ENCODE results near the gene ACVR2B.

ACVR2B gene

DNA sequence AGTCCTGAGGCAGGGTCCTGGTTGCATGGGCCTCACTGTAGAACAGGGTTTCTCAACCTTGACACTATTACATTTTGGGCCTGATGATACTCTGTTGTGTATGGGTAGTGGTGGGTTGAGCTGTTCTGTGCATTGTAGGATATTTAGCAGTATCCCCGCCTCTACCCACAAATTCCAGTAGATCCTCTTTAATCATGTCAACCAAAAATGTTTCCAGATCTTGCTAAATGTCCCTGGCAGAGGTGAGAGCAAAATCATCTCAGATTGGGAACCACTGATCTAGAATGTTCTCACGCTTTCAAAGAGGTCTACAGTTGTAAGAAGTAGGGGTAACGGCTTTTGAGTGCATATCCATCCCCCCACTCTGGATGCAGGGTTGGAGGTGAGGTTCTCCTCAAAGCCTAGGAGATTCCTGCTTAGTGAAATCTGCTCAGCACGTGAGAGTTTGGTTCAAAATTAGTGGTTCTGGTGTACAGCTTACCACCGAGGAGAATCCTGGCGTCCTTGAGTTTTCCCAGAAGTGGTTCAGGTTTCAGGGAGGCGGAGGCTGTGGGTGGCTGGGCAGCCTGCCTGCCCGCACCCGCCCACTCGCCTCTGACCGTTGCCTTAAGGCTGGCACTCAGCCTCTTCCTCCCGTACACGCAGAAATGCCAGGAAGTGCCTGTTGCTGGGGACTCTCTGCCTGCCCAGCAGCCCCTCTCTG is 5.3 kb downstream of the ACVR2B start:
- no peak for DNase-seq

DNA sequence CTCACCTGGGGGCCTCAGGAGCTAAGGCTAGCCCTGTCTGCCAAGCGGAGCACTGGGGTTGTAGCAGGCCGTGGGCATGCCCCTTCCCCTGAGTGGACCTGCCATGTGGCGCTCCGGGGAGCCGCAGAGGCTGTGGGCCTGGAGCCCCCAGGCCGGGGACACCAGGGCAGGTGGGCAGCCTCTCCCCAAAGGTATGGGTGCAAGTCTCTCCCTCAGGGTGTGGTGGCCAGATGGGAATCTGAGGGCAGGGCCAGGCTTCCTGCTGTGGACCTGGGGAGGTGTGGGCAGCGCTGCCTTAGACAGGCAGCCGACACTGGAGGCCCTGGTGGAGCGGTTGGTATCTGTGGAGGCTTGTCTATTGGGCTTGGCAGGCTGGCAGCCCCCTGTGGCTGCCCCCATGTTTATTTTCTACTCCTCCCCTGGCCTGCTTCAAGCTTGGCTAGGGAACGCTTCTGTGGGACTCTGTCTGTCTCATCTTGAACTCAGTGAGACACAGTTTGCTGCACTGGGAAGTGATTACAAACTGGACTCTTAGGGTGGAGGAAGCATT is 5.9 kb downstream of the ACVR2B start:
- DNase-seq: no peak

DNA sequence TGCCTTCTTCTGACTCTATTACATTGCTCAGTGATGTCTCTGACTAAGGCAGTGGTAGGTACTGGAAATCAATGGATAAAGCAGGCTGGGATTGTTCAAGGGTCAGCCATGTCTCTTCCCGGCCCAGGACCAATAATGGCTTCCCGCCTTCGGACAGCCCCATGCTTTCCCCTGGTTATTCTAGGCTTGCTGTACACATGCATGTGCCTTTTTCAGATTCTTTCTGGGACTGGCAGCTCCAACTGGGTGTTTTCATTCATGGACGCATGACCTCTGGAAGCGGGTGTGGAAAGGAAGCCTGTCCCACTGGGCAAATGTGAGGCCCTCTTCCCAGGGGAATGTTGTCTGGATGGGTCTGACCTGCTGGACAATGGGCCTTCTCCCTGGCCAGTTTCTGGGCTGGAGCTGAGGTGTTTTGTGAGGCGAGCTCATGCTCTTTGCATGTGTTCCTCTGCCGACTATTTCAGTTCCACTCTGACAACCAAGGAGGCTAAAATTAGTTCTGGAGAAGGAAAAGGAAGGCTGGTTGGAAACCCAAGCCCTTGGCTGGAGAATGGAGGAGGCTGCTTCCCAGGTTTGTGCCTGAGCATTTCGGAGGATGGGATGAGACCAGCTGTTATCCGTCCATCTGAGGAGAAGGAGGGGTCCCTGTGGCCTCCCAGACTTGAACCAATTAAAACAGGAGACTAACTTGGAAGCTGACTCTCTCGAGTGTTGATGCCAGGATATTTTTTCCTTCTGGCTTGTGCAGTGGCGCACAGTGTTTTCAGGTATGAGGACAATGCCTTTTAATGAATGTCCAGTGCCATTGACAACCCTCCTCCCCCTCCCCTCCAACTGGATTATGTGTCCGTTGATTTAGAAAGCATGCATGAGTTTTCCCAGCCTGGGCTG is 6.9 kb downstream of the ACVR2B start:
- no peak for DNase-seq

DNA sequence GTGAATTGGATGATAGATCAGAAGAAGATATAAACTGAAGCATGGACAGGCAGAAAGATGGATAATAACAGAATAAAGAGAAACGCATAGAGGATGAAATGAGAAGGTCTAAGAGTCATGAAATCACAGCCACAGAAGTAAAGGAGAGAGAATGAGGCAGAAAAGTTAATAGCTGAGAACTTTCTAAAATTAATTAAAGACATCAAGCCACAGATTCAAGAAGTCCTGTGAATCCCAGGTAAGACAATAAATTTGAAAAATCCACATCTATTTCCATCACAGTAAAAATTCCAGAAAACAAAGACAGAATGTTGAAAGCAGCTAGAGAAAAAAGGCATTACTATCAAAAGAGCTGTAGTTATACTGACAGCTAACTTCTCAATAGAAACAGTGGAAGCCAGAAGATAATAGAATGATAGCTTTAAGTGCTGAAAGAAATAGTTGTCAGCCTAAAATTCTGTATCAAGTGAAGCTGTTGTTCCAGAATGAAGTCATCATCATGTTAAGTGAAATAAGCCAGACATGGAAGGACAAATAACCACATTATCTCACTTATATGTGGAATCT is 12.0 kb downstream of the ACVR2B start:
- DNase-seq: no peak

DNA sequence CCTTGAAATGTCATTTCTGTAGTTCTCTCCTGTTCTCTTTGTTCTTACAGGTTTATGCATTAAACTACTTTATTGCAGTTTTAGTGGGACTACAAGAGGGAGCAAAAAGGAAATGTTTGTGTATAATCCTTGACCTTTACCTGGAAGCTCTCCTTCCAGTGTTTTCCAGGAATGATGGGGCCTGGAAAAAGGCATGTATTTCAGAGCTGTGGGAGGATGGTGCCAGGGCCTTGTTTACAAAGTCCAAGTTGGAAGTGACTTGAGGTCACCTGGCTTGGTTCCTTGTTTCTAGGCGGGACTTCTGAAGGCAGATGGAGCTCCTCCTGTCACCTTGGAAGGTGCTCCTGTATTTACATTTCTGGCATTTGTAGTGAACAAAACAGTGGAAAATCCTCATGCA is 15.1 kb downstream of the ACVR2B start:
- no peak for DNase-seq

DNA sequence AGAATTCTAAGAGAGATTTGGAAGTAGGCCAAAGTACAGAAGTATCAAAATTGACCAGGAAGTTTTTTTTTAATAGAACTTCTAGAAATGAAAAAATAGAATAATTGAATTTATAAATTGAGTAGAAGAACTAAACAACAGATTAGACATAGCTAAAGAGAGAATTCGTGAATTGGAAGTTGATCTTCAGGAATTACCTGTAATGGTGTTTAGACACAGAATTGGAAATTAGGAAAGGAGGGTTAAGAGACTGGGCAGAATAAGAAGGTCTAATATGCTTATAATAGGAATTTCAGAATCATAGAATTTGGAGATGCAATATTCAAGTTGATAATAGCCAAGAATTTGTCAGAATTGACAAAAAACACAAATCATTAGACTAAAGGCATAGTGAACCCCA is 16.2 kb downstream of the ACVR2B start:
- no peak for DNase-seq

DNA sequence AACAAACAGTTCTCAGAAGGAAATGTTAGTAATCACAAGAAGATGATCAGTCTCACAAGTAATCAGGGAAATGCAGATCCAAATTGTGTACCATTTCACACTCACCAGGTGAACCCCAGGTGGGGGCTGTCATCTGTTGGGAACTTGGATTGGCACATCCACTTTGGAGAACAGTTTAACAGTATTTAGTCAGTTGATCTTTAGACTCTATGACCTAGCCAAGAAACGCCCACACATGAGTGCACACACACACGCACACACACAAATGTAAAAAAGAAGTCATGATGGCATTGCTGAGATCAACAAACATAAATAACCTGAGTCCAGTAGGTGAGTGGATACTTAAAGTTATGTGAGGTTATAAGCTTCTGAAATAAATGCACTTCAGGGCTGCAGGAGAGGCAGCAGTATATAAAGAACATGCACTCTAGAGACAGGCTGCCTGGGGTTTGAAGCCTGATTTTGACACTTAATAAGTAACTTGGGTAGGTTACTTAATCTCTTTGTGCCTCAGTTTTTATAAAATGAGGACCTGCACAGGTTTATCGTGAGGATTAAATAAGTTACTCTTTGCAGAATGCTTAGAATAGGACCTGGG is 17.7 kb downstream of the ACVR2B start:
- DNase-seq: no peak

DNA sequence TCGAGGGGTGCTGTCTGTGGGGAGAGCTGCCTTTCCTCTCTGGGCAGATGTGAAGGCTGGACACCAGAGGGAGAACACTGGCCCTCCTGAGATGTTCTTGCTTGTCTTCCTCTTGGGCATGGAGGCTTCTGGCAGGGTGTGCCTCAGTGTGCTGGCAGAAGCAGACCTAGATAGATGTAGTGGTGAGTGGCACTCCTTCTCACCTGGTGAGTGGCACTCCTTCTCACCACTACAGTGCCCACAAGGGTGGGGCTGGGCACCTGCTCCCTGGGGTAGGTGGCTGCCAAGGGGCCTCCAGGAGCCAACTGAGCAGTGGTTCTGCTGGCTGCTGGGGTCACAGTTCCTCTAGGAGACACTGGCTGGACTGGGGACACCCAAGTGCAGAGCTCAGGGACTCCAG is 18.7 kb downstream of the ACVR2B start:
- DNase-seq: no peak

DNA sequence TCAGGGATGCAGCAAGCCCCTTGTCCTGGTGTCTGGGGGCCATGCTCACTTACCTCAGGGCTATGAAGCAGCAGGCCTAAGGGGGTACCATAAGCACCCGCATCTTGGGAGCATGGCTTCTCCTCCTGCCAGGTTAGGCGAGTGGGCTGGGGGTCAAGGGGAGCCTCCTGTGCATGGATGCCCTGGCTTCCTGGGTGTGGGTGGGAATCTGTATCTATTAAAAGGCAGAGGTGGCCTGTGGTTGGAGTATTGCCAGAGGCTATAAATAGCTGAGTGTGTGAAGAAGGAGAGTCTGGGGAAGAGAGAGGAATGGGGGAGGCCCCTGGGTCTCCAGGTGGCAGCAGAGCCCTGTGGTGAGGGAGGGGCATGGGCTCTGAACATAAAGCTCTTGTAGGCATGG is 19.5 kb downstream of the ACVR2B start:
- DNase-seq: no peak

DNA sequence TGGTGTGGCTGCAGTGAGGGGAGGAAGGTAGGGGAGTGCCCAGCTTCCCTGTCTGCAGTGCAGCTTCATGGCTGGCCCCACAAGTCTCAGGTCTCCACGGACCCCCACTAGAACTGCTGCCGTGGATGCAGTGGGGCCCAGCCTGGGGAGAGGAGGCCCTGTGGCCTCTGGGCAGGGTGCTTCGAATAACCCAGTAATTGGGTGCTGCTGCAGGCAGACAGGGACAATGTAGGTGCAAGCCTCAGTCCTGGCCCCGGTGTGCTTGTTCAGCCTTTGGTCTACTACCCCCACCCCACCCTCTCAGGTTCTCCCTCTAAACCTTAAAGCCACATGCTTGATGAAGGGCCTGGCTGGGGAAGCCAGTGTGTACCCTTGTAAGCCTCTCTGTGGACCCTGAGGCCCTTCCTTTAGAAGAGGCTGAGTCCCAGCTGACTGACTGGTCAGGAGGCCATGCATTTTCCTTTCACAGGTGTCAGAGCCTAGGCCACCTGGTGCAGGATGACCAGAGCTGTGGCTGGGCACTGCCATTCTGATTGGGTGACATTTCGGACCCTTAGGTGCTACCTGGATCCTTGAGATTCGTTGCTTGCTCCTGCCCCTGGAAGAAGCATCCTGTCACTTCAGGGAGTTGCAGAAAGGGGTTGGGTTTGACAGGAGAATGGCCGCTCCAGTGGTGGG is 21.4 kb downstream of the ACVR2B start:
- DNase-seq: no peak

DNA sequence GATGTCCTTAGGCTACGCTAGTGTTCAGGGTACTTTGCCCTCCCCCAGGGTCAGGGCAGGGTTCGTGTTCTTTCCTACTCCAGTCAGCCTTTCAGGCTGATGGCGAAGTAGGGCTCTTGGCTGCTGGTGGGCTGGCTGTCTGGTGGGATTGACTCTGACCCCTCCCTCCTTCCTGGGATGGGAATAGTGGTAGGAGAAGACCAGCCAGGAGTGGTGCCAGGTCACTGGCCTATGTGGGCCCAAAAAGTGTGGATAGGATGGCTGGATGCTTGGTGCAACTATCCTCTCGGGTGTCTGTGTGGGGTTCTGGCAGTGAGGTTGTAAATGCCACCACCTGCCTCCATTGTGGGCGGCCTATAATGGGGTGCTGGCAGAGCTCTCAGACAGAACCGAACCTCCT is 22.0 kb downstream of the ACVR2B start:
- DNase-seq: no peak

DNA sequence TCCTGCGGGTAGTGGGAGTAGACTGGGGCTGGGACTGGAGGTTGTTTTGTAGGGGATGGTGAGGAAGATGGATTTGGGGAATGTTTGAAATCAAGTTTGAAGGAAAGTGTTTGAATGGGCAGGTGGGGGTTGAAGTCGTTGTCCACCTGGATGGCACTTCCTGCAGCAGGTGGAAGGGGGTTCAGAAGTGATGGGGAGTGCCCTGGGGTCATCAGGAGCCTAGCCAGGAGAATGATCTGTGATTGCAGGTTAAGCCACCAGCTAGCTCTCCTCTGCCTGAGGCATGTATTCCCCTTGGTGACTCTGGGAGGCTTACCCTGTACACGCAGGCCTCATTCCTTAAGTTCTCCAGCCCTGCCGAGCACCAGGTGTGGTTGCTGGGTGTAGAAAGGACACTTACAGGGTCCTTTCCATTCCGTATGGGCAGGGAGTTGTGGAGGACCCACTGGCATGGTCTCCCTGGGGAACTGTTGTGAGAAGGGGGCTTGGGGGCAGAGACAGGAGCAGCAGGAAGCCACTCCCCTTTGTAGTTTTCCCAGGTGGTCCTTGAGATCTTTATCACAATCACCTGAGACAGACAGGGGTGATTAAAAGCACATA is 22.6 kb downstream of the ACVR2B start:
- no peak for DNase-seq

DNA sequence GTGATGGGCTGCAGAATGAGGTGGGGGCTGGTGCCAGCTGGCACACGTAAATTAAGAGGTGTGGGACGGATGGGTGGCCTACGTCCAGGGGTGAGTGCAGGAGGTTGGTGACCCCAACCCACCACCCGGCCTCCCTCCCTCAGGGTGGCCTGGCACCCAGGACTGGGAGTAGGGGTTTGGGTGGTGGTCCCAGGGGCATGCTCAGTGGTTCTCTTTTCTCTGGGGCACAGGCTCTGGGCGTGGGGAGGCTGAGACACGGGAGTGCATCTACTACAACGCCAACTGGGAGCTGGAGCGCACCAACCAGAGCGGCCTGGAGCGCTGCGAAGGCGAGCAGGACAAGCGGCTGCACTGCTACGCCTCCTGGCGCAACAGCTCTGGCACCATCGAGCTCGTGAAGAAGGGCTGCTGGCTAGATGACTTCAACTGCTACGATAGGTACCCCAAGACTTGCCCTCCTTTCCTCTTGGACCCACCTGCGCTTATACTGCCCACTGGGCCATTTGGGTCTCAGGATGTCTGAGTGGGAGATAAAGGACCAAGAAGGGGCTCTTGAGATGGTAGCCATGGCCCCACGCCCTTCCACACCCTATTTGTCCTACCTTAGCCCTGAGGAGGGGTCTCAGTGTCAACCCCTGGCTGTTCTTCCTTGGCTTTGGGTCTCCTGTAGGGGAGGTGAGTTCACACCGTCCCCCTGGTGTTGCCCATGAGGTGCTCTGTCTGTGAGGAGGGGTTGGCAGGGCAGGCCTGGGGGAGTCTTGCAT is 23.5 kb downstream of the ACVR2B start:
- no peak for DNase-seq

DNA sequence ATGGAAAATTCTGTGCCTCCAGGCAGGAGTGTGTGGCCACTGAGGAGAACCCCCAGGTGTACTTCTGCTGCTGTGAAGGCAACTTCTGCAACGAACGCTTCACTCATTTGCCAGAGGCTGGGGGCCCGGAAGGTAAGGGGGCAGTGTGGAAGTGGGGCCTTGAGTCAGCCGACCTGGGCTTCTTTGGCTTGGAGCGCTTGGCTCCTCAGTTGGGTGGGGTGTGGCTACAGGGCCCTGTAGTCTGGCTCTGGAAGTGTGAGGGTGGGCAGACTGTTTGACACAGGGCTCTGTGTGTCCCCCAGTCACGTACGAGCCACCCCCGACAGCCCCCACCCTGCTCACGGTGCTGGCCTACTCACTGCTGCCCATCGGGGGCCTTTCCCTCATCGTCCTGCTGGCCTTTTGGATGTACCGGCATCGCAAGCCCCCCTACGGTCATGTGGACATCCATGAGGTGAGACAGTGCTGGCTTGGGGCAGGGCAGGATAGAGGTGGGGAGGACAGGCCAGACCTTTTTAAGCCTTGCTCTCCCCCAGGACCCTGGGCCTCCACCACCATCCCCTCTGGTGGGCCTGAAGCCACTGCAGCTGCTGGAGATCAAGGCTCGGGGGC is 24.3 kb downstream of the ACVR2B start:
- DNase-seq: no peak

DNA sequence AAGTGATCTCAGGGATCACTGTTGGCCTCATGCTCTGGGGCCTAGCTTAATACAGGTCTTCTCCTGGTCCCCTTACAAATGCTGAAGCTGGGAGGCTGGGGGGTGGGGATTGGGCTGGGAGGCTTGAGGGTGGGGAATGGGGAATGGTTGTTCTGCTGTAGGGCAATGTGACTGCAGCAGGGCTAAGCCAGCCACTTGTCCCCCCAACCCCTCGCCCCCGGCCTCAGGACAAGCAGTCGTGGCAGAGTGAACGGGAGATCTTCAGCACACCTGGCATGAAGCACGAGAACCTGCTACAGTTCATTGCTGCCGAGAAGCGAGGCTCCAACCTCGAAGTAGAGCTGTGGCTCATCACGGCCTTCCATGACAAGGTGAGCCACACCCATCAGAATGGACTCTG is 25.2 kb downstream of the ACVR2B start:
- no peak for DNase-seq

DNA sequence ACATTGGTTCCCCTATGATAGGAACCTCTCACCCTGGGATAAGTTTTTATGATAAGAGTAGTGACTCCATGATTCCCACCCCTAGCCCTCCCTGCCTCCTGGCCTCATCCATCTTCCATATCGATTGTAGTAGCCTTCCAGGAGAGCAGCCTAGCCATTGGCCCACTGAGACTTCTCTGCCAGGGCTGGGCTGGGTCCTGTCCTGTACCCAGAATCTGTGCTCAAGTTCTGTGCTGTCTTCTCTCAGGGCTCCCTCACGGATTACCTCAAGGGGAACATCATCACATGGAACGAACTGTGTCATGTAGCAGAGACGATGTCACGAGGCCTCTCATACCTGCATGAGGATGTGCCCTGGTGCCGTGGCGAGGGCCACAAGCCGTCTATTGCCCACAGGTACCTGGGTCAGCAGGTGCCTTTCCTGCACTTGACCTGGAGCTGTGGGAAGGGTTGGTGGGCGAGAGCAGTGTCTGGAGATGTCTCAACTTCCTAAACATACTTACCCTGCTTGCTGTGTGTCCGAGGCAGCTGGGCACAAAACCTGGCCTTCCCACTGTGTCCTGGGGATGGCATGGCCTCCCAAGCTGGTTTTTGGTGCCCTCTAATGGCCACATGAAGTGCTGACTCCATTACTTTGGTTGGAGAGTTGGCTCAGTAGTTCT is 25.9 kb downstream of the ACVR2B start:
- no peak for DNase-seq

DNA sequence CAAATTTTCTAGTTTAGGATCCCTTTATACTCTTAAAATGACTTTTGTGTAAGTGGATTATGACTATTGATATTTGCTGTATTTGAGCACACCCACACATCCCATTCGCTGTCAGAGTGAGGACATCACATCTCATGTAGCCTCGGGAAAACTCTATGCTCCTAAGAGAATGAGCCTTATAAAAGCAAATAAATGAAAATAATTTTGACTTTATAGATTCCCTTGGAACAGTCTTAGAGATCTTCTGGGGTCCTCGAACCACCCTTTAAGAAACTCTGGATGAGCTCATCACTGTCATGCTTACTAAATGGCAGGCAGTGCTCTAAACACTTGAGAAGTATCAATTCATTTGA is 26.4 kb downstream of the ACVR2B start:
- no peak for DNase-seq

DNA sequence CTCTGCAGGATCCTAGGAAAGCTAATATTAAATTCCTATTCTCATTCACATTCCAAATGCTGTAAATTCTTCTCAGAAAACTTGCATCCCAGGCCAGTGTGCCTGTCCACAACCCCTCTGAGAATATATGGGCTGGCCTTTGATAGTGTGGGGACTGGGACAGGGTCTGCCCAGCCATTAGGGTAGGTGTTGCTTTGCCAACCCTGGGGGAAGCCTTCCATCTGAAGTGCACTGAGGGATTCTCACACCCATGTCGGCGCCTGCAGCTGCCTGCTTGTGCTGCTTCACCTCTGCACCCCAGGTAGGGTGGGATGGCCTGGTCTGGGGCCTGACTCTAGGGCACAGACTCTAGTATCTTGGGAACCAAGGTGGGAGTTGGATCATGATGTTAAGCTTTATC is 27.2 kb downstream of the ACVR2B start:
- DNase-seq: no peak

DNA sequence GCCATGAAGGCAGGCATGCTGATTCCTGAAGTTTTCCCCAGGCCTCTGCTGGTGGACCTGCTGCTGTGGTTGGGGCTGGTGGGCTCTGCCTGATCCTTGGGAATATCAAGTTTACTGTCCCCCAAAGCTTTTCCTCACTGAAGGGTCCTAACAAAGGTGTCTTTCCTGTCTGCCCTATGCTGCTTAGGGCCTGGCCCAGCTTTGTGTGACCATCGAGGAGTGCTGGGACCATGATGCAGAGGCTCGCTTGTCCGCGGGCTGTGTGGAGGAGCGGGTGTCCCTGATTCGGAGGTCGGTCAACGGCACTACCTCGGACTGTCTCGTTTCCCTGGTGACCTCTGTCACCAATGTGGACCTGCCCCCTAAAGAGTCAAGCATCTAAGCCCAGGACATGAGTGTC is 29.3 kb downstream of the ACVR2B start:
- no peak for DNase-seq

DNA sequence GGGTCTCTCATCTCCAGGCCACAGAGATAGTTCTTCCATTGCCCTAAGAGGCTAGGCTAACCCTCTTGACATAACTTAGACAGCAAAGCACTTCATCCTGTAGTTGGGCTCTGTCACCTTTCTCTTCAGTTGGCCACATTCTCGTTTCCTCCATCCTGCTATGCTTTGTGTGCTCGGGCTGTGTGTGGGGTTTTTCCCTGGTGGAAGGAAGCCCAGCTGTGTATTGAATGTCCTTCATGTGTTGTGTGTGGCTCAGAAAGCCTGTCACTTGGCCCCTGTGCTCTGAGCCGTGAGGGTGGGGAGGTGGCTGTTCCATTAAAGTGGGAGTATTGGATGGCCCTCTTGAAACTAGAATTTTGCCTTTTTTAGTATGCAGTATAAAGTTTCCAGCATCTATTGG is 33.6 kb downstream of the ACVR2B start:
- no peak for DNase-seq

DNA sequence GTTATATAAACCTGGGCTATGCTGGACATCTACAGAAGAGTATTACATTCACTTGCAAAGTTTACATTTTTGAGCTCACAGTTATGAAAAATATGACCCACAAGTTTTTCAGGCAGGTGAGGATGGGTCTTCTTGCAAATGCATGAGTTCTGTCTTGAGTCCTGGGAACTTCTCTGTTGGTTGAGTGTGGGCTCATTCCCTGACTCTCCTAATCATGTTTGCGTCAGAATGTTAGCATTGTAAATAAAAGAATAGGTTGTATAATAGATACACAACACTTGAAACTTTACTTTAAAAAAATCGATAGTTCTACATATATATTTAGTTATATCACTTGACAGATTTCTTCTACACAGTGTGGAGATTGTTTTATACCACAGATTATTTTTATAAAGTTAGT is 35.3 kb downstream of the ACVR2B start:
- no peak for DNase-seq
